ENCODE measurements around the gene AKAP1.

- TF ChIP-seq CTCF (optimal IDR thresholded peaks at IDR 0.05 in 1 of 3, IDR thresholded peaks at IDR 0.05 in 1 of 3, conservative IDR thresholded peaks at IDR 0.05 in 1 of 3; ENCODE audit: extremely low read depth in 1 of 3, insufficient read depth in 2 of 3, low read length in 3 of 3) (no peak), EZH2 (IDR thresholded peaks at IDR 0.05; ENCODE audit: low read length) (no peak)
Observed at GRCh38 chr17:57115377-57115776, 30.3 kb downstream of the AKAP1 start.
